ENCODE measurements around the gene GPRC5D.

GRCh38 chr12:12902036-12902435 lies 49.9 kb downstream of the GPRC5D start:
- TF ChIP-seq CTCF (conservative IDR thresholded peaks at IDR 0.05; ENCODE audit: low read length) (no peak), EZH2phosphoT487 (IDR thresholded peaks at IDR 0.05; ENCODE audit: borderline replicate concordance) (no peak)

Measured in Loucy (cell line).